ENCODE data around the gene SYNJ2BP. TPM values are rescaled to one million over a fixed set of nuclear protein-coding genes. Genes with fewer than 3 reads are reported as not detected.
A peak's percentile ranks its signal among the peaks of the same experiment; 100 is the strongest.

The SYNJ2BP gene
- total and polyA plus RNA-seq, 2 of the 13 experiments (the other 11 are each of a cell fraction or from before 2014, with no cell fraction given) = 18.1 to 28.6 TPM

DNA sequence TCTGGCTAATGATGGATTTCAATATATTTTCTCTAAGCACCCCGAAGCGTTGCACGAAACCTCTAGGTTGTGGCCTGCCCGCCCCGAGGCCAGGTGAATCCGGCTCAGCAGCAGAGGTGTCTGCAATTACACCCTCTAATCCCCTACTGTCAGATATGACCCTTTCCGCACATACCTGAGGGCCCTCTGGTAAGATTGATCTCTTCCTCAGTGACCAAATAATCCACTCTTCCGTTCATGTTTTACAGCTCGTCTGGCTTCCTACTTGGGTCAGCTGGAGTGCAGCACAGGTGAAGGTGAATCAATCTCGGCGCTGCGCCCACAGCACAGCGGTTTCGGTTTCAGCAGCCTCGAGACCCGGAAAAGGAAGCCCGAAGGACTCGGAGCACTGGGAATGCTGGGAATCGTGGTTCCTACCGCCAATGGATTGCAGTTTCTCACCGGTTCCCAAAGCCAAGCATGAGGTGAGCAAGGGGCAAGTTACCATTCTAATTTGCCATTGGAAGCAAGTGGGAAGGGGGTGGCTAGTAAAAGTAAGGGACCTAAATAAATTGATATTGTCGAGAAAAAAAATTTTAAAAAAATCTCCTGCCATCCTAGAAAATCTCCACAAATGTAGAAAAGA, at the start of gene SYNJ2BP (continued):
- TF ChIP-seq, protein P1, sequence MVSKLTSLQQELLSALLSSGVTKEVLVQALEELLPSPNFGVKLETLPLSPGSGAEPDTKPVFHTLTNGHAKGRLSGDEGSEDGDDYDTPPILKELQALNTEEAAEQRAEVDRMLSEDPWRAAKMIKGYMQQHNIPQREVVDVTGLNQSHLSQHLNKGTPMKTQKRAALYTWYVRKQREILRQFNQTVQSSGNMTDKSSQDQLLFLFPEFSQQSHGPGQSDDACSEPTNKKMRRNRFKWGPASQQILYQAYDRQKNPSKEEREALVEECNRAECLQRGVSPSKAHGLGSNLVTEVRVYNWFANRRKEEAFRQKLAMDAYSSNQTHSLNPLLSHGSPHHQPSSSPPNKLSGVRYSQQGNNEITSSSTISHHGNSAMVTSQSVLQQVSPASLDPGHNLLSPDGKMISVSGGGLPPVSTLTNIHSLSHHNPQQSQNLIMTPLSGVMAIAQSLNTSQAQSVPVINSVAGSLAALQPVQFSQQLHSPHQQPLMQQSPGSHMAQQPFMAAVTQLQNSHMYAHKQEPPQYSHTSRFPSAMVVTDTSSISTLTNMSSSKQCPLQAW (CRISPR knock-in tag; IDR thresholded peaks at IDR 0.05) = peak; percentile 47; the same call in 1 of the 2 replicates
- no peak for TF ChIP-seq ZNF549 (CRISPR knock-in tag; IDR thresholded peaks at IDR 0.05)
- TF ChIP-seq PRDM10 (CRISPR knock-in tag; IDR thresholded peaks at IDR 0.05; ENCODE audit: low read depth) = no peak
- TF ChIP-seq ZNF720 (CRISPR knock-in tag; IDR thresholded peaks at IDR 0.05) = no peak
- TF ChIP-seq, protein P2, sequence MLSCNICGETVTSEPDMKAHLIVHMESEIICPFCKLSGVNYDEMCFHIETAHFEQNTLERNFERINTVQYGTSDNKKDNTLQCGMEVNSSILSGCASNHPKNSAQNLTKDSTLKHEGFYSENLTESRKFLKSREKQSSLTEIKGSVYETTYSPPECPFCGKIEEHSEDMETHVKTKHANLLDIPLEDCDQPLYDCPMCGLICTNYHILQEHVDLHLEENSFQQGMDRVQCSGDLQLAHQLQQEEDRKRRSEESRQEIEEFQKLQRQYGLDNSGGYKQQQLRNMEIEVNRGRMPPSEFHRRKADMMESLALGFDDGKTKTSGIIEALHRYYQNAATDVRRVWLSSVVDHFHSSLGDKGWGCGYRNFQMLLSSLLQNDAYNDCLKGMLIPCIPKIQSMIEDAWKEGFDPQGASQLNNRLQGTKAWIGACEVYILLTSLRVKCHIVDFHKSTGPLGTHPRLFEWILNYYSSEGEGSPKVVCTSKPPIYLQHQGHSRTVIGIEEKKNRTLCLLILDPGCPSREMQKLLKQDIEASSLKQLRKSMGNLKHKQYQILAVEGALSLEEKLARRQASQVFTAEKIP (CRISPR knock-in tag; IDR thresholded peaks at IDR 0.05; ENCODE audit: borderline replicate concordance) = no peak
- TF ChIP-seq PITX1 (CRISPR knock-in tag; IDR thresholded peaks at IDR 0.05) = 0 out of 2 replicates have a peak, but pooled peaks have one; percentile 39
- peak; percentile 99 for TF ChIP-seq NR2C2 (CRISPR knock-in tag; IDR thresholded peaks at IDR 0.05; ENCODE audit: borderline replicate concordance)
- peak; percentile 40; the same call in 1 of the 2 replicates for TF ChIP-seq ZFP91 (CRISPR knock-in tag; IDR thresholded peaks at IDR 0.05; ENCODE audit: borderline replicate concordance)
- no peak for TF ChIP-seq ZNF576 (CRISPR knock-in tag; IDR thresholded peaks at IDR 0.05)
- no peak for TF ChIP-seq TIGD3 (CRISPR knock-in tag; IDR thresholded peaks at IDR 0.05; ENCODE audit: borderline replicate concordance)
- TF ChIP-seq ZNF329 (CRISPR knock-in tag; IDR thresholded peaks at IDR 0.05; ENCODE audit: low read depth) = 0 out of 2 replicates have a peak, but pooled peaks have one; percentile 42
- TF ChIP-seq PHF20 (CRISPR knock-in tag; IDR thresholded peaks at IDR 0.05) = peak; percentile 89
- TF ChIP-seq PHF8 (CRISPR knock-in tag; IDR thresholded peaks at IDR 0.05) = peak; percentile 89
- TF ChIP-seq SAFB2 (CRISPR knock-in tag; IDR thresholded peaks at IDR 0.05; ENCODE audit: borderline replicate concordance, low read depth) = no peak
- TF ChIP-seq ZSCAN20 (CRISPR knock-in tag; IDR thresholded peaks at IDR 0.05; ENCODE audit: borderline replicate concordance) = no peak

All from HepG2 (cell line).